GM19193 (cell line): ENCODE results near the gene IGF1R.

Source experiments
- POLR2A ChIP-seq: IDR thresholded peaks from 4 replicates; pipeline ENCODE4 v1.6.1; 2011; ENCODE audit not compliant: insufficient read depth, insufficient read length; ENCODE audit errors: extremely low read depth

IGF1R gene

GRCh38 chr15:98785807-98786621, 137.7 kb downstream of the IGF1R start:
- TF ChIP-seq POLR2A: no peak

- no peak for TF ChIP-seq POLR2A
Measured at GRCh38 chr15:98786717-98787116, 138.4 kb downstream of the IGF1R start.

DNA sequence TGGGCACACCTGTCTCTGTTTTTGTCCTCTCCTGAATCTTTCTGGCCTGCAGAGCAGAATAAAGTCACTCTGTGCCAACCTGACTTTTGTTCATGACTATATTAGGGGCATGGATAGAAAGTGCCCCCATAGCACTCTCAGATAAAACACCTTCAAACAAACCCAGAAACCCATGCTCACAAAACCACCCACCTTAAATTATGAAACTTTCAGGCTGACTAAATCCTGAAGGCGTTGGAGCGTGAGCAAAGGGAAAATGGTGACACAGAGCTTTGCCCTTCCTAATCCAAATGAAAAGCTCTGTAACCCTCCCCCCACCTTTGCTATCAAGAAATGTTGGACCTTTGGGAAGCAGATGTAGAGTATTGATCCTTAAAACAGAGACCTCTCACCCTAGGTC, 138.9 kb downstream of the IGF1R start:
- TF ChIP-seq POLR2A: no peak

GRCh38 chr15:98787936-98788757, 139.8 kb downstream of the IGF1R start:
- no peak for TF ChIP-seq POLR2A

GRCh38 chr15:98789020-98789419, 140.7 kb downstream of the IGF1R start:
- no peak for TF ChIP-seq POLR2A

DNA sequence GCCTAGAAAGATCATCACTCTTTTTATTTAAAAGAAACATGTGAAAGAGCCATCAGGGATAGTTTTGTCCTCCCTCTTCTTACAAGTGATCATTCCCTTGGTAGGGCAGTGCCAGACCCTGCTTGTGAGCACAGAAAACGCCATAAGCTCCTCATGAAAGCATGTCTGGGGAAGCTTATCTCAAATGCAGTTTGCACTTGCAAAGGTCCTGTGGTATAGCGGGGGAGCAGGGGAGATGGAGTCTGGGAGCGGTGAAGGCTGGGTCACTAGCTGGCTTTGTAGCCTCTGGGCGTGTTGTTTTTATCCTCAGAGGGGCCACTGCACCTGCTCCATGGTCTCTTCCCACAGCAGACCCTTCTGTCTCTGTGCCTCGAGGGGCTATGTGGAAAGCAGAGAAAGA, 141.9 kb downstream of the IGF1R start:
- TF ChIP-seq POLR2A: no peak

DNA sequence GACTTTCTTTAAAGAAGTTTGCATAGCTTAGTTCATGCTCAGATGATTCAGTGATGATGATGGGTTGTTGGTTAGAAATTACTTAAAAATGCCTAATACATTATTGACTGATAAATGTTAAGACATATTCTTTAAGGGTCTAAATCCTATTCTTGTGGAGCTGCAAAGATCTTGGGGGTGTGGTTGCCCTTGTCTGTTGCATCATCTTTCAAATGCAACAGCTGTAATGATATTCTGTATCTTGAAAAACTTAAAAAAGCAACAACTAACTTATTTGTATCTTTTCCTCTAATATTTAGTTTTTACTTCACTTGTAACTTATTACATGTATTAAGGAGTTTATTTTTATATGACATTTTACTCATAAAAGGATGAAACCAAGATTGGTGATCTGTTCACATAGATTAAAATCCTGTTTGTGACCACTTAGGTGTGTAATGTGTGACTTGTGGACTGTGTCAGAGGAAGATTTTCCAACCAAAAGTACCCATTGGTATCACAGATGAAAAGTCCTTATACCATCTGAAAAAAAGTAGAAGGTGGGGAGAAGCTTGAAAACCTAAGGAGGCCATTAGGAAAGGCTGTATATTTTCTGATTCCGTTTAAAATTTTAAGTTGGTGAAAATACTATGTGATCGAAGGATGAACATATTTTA, 142.8 kb downstream of the IGF1R start:
- no peak for TF ChIP-seq POLR2A

DNA sequence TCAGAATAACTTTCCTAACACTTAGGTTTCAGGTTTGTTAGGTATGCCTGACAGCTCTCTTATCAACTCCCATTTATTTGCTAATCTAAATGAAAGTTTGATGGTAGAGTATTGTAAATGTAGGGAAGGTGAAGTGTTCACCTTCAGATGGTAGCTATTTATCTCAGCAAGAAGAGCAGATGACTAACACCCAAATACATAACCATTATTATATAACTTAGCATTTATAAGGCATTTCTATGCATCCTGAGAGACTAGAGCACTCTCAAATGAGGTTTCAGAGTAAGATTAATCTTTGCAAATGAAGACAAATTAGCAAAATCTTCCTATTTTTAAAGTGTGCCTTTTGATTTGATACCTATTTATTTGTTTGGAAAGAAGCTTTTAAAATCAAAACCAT, 143.8 kb downstream of the IGF1R start:
- TF ChIP-seq POLR2A: no peak

DNA sequence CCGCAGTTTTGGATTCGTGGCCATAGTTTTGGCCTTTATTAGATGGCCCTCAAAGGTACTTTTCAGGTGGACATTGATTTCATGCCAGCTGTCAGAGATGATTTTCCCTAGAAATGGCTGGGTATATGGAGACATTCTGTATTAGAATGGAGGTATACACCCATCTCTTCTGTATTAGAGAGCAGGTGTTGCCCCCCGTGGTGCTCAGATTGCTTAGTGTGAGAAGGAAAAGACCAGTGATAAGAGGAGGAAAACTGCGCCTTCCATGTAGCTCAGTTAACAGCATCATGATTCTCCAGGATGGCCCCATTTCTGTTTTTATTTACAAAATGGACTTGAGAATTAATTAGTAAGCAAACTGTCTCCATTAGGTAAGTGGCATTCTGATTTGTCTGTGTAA, 145.9 kb downstream of the IGF1R start:
- no peak for TF ChIP-seq POLR2A

- TF ChIP-seq POLR2A: no peak
Measured at GRCh38 chr15:98794748-98795147, 146.4 kb downstream of the IGF1R start.

DNA sequence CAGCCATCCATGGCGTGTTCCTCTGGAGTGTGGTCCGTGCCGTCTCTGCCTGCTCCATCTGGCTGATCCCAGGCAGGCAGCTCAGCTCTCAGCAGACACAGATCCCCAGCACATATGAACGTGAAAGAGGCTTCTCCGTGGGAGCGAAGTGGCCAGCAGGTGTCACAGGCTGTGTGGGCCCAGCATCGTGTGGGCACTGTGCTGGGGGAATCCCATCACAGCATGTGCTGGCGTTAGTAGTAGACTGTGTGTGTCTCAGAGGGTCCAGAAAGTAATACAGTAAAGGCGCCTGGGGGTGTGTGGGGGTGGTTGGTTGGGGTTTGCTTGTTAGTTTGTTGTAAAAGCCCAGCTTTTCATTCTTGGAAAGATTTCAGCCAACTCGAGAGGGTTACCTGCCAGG, 147.6 kb downstream of the IGF1R start:
- TF ChIP-seq POLR2A: no peak

DNA sequence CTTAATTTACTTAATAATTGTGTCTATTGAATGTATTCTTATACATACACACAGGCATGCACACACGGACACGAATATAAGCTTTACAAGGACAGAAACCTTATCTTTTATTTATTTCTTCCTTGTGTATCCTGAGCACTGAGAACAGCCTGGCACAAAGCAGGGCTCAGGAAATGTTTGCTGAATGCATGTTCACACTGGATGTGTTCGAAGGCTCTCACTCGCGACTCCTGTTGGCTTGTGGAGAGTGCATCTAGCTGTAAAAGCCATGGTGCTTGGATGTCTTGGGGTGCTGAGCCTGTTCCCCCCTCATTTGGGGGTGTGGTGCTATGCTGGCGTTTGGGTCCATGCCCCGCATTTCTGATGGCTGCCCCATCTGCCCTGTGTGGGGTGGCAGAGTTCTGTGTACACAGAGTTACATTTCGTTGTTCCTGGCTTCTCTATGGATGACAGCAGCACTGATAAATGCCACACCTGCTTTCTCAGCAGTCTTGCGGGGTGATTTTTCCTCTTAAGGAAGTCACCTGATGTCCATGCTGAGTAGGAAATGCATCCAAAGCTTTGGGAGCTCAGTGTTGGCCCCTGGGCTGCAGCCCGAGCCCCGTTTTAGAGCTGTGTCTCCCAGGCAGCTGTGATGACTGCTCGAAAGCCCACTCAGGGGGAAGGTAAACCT, 148.5 kb downstream of the IGF1R start:
- no peak for TF ChIP-seq POLR2A

GRCh38 chr15:98798375-98798893, 150.1 kb downstream of the IGF1R start:
- TF ChIP-seq POLR2A: no peak

- TF ChIP-seq POLR2A: no peak
Measured at GRCh38 chr15:98799461-98800390, 151.4 kb downstream of the IGF1R start.
